GM12873 (cell line): ENCODE data around the gene ZMIZ2.

Experiments used
- CTCF ChIP-seq: IDR thresholded peaks from 2 replicates; pipeline ENCODE4 v1.5.1; 2012; ENCODE audit warnings: low read depth, mild to moderate bottlenecking, moderate library complexity, low read length, control low read depth; ENCODE audit not compliant: insufficient read depth; ENCODE audit errors: missing control alignments

The ZMIZ2 gene

GRCh38 chr7:44709011-44709915 is 39.4 kb upstream of the ZMIZ2 start:
- no peak for TF ChIP-seq CTCF

GRCh38 chr7:44709945-44710596 is 38.6 kb upstream of the ZMIZ2 start:
- TF ChIP-seq CTCF = no peak

DNA sequence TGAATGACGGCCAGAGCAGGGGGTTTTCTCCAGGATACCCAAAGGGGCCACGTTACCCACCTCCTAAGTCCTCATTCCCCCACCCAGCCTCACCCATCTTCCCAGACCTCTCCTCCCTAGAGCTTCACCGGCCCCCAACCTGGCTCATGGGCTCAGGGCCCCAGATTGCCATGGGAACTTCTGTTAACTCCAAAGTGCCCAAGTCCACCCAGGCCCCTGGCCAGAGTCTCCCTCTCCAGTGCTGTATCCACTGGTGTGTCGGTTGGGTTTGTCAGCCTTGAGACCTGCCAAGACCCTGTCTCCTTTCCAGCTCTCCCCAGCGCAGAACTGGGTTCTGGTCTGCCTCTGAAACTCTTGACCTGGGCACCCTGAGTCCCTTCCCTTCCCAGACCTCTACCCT is 37.1 kb upstream of the ZMIZ2 start:
- no peak for TF ChIP-seq CTCF

- no peak for TF ChIP-seq CTCF
Measured at GRCh38 chr7:44712012-44712411, 36.6 kb upstream of the ZMIZ2 start.

- no peak for TF ChIP-seq CTCF
Measured at GRCh38 chr7:44713141-44713540, 35.5 kb upstream of the ZMIZ2 start.

DNA sequence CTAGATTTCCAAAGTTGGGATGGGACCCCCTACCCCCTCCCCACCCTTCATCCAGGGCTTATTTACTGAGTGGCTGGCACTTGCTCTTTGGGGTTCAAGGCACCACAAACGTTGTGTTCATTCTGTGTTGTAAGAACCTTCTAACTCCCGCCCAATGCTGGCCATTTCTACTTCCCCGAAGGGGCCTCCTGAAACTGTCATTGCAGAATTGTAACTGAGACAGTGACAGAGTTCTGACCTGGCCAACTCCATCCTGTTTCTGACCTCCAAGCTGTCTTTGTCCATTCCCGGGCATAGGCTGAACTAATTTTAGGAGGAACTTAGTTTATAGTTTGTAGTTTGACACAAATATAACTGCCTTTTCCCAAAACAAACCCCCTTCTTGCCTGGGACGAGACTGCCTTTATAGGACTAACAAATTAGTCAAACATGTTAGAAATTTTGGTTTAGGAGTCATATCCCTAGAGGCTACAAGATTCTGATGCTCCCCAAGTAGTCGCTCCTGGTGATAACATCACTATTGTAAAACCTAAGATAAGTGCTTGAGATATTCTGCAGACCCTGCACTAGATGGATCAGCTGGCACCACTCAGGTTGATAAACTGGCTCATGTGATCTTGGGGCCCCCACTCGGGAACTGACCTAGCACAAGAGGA is 34.8 kb upstream of the ZMIZ2 start:
- no peak for TF ChIP-seq CTCF

GRCh38 chr7:44716205-44716604 is 32.4 kb upstream of the ZMIZ2 start:
- no peak for TF ChIP-seq CTCF
